Measurements from ENCODE around the gene ACCSL.

ACCSL gene

DNA sequence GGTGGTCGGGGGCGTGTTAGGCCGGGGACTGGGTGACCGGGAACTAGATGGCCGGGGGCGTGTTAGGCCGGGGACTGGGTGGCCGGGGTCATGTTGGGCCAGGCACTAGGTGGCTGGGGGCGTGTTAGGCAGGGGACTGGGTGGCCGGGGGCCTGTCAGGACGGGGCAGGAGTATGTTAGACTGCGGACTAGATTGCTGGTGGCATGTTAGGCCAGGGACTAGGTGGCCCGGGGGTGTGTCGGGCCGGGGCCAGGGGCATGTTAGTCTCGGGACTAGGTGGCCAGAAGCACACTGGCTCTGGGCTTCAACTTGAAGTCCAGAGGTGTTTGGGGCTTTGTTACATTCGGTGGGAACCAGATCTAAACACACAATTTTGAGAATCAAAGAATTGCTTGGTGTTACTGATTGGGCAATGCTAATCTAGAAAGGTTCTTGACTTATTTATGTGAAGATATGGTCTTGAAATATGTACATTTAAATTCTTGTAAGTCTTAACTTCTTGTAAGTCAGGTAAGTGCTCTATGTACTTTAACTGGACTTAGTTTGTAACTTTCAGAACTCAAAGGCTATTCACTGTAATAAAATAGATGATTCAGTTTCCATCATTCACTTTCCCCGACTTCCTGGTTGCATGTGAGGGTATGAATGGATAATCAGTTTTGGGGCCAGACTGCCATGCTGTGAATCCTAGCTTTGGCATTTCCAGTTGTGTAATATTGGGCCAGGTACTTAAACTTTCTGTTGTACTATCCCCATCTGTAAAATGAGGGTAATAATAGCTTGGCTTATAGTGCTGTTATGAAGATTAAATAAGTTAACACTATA is 48.8 kb downstream of the ACCSL start:
- no peak for DNase-seq (ENCODE audit: low read depth)

DNA sequence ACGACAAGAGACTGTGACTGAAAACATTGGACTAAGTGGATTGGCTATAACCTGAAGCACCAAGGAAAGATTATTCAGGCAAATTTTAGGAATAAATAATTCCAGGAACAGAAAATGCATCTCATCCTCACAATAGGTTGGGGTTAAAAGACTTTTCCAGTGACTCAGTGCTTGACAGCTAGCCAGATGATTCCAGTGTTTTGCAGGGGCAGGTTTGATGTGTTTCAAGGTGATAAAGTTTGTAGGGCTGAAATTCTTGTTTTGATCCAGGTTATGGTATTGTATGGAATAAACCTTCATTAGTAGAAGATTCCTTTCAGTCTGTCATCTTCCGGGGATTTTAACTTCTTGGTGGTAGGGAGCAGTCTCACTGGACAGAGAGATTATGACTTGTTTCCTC is 50.0 kb downstream of the ACCSL start:
- DNase-seq (ENCODE audit: low read depth), result no peak

DNA sequence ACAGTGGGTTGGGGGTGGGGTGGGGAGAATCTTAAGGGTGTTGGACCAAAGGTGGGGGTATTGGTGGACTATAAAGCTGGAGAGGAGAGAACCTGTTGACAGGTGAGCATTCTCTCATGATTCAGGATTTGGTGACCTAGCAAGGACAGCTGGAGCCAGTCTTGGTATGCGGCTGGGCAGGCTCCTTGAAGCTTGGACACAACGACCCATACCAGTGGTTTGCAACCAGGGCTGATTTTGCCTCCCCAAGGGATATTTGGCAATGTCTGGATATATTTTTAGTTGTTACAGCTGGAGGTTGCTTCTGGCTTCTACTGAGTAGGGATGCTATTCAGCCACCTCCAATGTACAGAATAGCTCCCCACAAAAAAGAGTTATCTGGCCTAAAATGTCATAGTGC is 53.3 kb downstream of the ACCSL start:
- DNase-seq (ENCODE audit: low read depth), result no peak

DNA sequence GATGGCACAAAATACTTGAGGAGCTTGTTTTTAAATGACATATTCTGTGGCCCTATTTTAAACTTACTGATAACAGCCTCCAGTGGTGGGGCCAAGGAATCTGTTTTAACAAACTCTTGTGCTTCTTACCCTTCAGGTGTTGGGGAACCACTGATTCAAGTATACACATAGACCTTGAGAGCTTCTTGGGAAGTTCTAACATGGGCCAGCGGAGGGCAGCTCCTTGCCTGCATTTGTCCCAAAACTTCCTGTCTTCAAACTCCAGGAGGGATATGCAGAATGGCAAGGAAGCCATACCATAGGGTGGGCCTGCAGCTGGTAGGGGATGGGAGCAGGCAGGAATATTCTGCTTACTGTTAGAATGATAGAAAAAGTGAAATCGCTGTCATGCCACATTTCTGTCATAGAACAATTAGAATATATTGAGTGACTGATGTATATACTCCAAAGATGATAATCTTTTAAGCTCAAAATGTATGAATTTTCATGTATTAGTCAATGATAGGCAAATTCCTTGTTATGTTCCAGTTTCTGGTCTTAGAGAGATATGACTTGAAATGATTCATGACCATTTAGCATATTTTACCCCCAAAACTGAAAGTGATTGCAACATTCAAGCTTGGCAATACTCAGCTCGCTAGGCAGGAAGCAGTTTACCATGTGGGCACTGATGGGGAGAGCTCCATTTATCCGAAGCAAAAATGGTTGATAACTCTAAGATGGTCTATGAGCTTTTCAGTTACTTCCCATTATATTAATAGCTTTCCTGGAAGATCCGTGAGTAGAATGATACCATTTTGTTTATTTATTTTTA is 56.9 kb downstream of the ACCSL start:
- no peak for DNase-seq (ENCODE audit: low read depth)

DNA sequence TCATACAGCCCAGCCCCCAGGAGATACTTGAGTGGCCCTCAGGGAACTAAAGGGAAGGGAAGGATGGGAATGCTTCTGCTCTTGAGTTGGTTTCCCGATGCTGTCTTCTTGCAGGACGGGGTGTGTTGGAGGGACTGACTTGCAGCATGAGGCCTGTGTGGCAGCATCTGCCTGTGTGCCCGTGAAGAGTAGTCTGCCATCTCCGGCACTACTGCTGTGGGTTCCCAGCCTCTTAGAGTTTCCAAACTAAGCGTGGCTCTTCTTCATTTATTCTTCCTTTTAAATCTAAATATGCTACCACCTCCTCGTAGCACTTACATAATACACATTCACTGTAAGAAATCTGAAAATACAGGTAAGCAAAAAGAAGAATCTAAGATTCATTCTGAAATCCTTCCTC is 60.5 kb downstream of the ACCSL start:
- DNase-seq (ENCODE audit: low read depth), result no peak

Measured in stimulated activated CD8-positive, alpha-beta memory T cell treated with anti-CD3 and anti-CD28 coated beads, Interleukin-7, amount 100 ng/mL, for 24 hours (primary cell).